GM23338 (cell line): ENCODE measurements around the gene MEI1. TPM values are rescaled to one million over a fixed set of nuclear protein-coding genes. Genes with fewer than 3 reads are reported as not detected.
A peak's percentile ranks its signal among the peaks of the same experiment; 100 is the strongest.

Experiments used
- ATAC-seq: fragments of 200-7000 bp; cut with Tn5 transposase; 3 replicates; pipeline ENCODE4 v1.9.1; 2020
- DNase-seq: peaks from one replicate; pipeline ENCODE4 v3.0.0-alpha.2; 2015; ENCODE audit warnings: low spot score
- H2AFZ ChIP-seq: fragments of 200-600 bp; sonication (generic); 2 replicates; pipeline ENCODE4 v1.8.0; 2016; ENCODE audit warnings: antibody characterized with exemption, mild to moderate bottlenecking, moderate library complexity
- H3F3A ChIP-seq: fragments of 200-600 bp; sonication (generic); replicated peaks from 2 replicates; pipeline ENCODE4 v1.8.0; 2017; ENCODE audit warnings: antibody characterized with exemption, mixed run types, low read depth
- H3K27ac ChIP-seq: fragments of 200-600 bp; sonication (generic); 2 replicates; pipeline ENCODE4 v1.6.1; 2016; ENCODE audit warnings: low read depth
- H3K27me3 ChIP-seq: fragments of 200-600 bp; sonication (generic); 2 replicates; pipeline ENCODE4 v1.8.0; 2016; ENCODE audit warnings: mild to moderate bottlenecking, mixed run types, moderate library complexity; ENCODE audit not compliant: insufficient read depth
- H3K36me3 ChIP-seq: fragments of 200-600 bp; sonication (generic); 2 replicates; pipeline ENCODE4 v1.8.0; 2016; ENCODE audit warnings: mild to moderate bottlenecking; ENCODE audit not compliant: insufficient read depth
- H3K4me1 ChIP-seq: fragments of 200-600 bp; sonication (generic); 2 replicates; pipeline ENCODE4 v1.8.0; 2016; ENCODE audit warnings: mild to moderate bottlenecking, moderate library complexity; ENCODE audit not compliant: insufficient read depth
- H3K4me2 ChIP-seq: fragments of 200-600 bp; sonication (generic); 2 replicates; pipeline ENCODE4 v1.7.1; 2017; ENCODE audit warnings: mixed run types
- H3K4me3 ChIP-seq: fragments of 200-600 bp; sonication (generic); 2 replicates; pipeline ENCODE4 v1.6.1; 2016; ENCODE audit warnings: mixed run types
- H3K79me2 ChIP-seq: fragments of 200-600 bp; sonication (generic); replicated peaks from 2 replicates; pipeline ENCODE4 v1.8.0; 2017; ENCODE audit warnings: mild to moderate bottlenecking; ENCODE audit not compliant: insufficient read depth
- H3K9me2 ChIP-seq: fragments of 200-600 bp; sonication (generic); 2 replicates; pipeline ENCODE4 v1.8.0; 2017; ENCODE audit not compliant: insufficient read depth
- H4K20me1 ChIP-seq: fragments of 200-600 bp; sonication (generic); replicated peaks from 2 replicates; pipeline ENCODE4 v1.8.0; 2017; ENCODE audit warnings: mild to moderate bottlenecking; ENCODE audit not compliant: insufficient read depth
- H3K27ac Mint-ChIP-seq: 2 replicates; pipeline ENCODE4 v1.8.0; 2020; ENCODE audit warnings: inconsistent platforms, mild to moderate bottlenecking, moderate library complexity, mixed read lengths
- H3K27me3 Mint-ChIP-seq: 3 replicates; pipeline ENCODE4 v1.8.0; 2022; ENCODE audit warnings: low read depth, mild to moderate bottlenecking, moderate library complexity, mixed read lengths, inconsistent platforms; ENCODE audit not compliant: insufficient read depth, poor library complexity
- H3K36me3 Mint-ChIP-seq: 3 replicates; pipeline ENCODE4 v1.8.0; 2021; ENCODE audit warnings: low read depth, mild to moderate bottlenecking, inconsistent platforms, moderate library complexity, mixed read lengths
- H3K4me1 Mint-ChIP-seq: 3 replicates; pipeline ENCODE4 v1.8.0; 2020; ENCODE audit warnings: mild to moderate bottlenecking, inconsistent platforms, mixed read lengths
- H3K4me3 Mint-ChIP-seq: 3 replicates; pipeline ENCODE4 v1.8.0; 2021; ENCODE audit warnings: moderate library complexity, mild to moderate bottlenecking, inconsistent platforms, mixed read lengths
- H3K9me3 Mint-ChIP-seq: 3 replicates; pipeline ENCODE4 v1.8.0; 2020; ENCODE audit warnings: moderate library complexity, mild to moderate bottlenecking, inconsistent platforms, mixed read lengths
- CREB1 ChIP-seq: fragments of 250-450 bp; sonication (Bioruptor Pico); IDR thresholded peaks from 2 replicates; pipeline ENCODE4 v1.5.0; 2020; ENCODE audit warnings: low read depth, mild to moderate bottlenecking, moderate library complexity
- polyA plus RNA-seq: library from polyadenylated mRNA; unstranded; fragments of >200 nt; fragmentation: Nextera tagmentation; extraction: Ambion mirVana; gene quantifications from 2 replicates; pipeline ENCODE4 v1.2.1, GENCODE V29; 2016
- total RNA-seq: library from RNA; depleted of rRNA; stranded (reverse); fragments of >200 nt; shearing (Covaris generic); gene quantifications from 2 replicates; pipeline ENCODE4 v1.2.3, GENCODE V29; 2014
- TF ChIP-seq, protein P1 (sequence below): IDR thresholded peaks from one replicate; pipeline ENCODE4 v1.6.1; 2018; ENCODE audit warnings: antibody characterized with exemption; ENCODE audit not compliant: unreplicated experiment
- TF ChIP-seq, protein P2 (sequence below), 2 experiments: fragments of 200-600 bp in 1 of 2; sonication (generic) in 1 of 2; conservative IDR thresholded peaks; 2 replicates each; pipeline versions ENCODE4 v1.5.1 to v1.6.1; 2016 to 2017; ENCODE audit warnings: antibody characterized with exemption in 2 of 2, low read depth in 2 of 2, mild to moderate bottlenecking in 2 of 2, moderate library complexity in 1 of 2
- TF ChIP-seq, protein P3 (sequence below): fragments of 250-450 bp; sonication (Bioruptor Pico); IDR thresholded peaks from 2 replicates; pipeline ENCODE4 v1.5.0; 2020; ENCODE audit warnings: mild to moderate bottlenecking, moderate library complexity

MEI1 gene
- total and polyA plus RNA-seq, 2 experiments from 2014 or later: 0.28 to 0.87 TPM

GRCh38 chr22:41830174-41830573, 130.9 kb downstream of the MEI1 start:
- no peaks in the 10 kb centered on the region for H3K9me3 Mint-ChIP-seq
- Histone ChIP-seq H3F3A (peaks cover 5% of the 10 kb centered on the region; the same call in 1 of the 2 replicates), H3K27ac (peak overlapping the region; percentile 97; the same call in 1 of the 2 replicates), H2AFZ (no peak overlapping the region), H3K4me2 (no peak overlapping the region), H3K4me1 (peaks cover 16% of the 10 kb centered on the region), H3K4me3 (no peak overlapping the region), H4K20me1 (no peaks in the 10 kb centered on the region; the same call in 1 of the 2 replicates), H3K36me3 (no peaks in the 10 kb centered on the region), H3K9me2 (no peaks in the 10 kb centered on the region), H3K27me3 (no peaks in the 10 kb centered on the region), H3K79me2 (peaks cover 20% of the 10 kb centered on the region)
- H3K4me1 Mint-ChIP-seq: peaks cover 36% of the 10 kb centered on the region
- DNase-seq (no peak), ATAC-seq (no peak)
- peaks cover 10% of the 10 kb centered on the region for H3K27me3 Mint-ChIP-seq
- H3K4me3 Mint-ChIP-seq: no peak overlapping the region
- no peak for TF ChIP-seq CREB1 (CRISPR knock-in tag)
- TF ChIP-seq, protein P1, sequence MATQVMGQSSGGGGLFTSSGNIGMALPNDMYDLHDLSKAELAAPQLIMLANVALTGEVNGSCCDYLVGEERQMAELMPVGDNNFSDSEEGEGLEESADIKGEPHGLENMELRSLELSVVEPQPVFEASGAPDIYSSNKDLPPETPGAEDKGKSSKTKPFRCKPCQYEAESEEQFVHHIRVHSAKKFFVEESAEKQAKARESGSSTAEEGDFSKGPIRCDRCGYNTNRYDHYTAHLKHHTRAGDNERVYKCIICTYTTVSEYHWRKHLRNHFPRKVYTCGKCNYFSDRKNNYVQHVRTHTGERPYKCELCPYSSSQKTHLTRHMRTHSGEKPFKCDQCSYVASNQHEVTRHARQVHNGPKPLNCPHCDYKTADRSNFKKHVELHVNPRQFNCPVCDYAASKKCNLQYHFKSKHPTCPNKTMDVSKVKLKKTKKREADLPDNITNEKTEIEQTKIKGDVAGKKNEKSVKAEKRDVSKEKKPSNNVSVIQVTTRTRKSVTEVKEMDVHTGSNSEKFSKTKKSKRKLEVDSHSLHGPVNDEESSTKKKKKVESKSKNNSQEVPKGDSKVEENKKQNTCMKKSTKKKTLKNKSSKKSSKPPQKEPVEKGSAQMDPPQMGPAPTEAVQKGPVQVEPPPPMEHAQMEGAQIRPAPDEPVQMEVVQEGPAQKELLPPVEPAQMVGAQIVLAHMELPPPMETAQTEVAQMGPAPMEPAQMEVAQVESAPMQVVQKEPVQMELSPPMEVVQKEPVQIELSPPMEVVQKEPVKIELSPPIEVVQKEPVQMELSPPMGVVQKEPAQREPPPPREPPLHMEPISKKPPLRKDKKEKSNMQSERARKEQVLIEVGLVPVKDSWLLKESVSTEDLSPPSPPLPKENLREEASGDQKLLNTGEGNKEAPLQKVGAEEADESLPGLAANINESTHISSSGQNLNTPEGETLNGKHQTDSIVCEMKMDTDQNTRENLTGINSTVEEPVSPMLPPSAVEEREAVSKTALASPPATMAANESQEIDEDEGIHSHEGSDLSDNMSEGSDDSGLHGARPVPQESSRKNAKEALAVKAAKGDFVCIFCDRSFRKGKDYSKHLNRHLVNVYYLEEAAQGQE: no peak
- TF ChIP-seq, protein P2, sequence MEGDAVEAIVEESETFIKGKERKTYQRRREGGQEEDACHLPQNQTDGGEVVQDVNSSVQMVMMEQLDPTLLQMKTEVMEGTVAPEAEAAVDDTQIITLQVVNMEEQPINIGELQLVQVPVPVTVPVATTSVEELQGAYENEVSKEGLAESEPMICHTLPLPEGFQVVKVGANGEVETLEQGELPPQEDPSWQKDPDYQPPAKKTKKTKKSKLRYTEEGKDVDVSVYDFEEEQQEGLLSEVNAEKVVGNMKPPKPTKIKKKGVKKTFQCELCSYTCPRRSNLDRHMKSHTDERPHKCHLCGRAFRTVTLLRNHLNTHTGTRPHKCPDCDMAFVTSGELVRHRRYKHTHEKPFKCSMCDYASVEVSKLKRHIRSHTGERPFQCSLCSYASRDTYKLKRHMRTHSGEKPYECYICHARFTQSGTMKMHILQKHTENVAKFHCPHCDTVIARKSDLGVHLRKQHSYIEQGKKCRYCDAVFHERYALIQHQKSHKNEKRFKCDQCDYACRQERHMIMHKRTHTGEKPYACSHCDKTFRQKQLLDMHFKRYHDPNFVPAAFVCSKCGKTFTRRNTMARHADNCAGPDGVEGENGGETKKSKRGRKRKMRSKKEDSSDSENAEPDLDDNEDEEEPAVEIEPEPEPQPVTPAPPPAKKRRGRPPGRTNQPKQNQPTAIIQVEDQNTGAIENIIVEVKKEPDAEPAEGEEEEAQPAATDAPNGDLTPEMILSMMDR (conservative IDR thresholded peaks at IDR 0.05; ENCODE audit: low read depth in 2 of 2): peak; percentile 27 to 48; a peak in 3 of 4 replicates
- TF ChIP-seq, protein P3, sequence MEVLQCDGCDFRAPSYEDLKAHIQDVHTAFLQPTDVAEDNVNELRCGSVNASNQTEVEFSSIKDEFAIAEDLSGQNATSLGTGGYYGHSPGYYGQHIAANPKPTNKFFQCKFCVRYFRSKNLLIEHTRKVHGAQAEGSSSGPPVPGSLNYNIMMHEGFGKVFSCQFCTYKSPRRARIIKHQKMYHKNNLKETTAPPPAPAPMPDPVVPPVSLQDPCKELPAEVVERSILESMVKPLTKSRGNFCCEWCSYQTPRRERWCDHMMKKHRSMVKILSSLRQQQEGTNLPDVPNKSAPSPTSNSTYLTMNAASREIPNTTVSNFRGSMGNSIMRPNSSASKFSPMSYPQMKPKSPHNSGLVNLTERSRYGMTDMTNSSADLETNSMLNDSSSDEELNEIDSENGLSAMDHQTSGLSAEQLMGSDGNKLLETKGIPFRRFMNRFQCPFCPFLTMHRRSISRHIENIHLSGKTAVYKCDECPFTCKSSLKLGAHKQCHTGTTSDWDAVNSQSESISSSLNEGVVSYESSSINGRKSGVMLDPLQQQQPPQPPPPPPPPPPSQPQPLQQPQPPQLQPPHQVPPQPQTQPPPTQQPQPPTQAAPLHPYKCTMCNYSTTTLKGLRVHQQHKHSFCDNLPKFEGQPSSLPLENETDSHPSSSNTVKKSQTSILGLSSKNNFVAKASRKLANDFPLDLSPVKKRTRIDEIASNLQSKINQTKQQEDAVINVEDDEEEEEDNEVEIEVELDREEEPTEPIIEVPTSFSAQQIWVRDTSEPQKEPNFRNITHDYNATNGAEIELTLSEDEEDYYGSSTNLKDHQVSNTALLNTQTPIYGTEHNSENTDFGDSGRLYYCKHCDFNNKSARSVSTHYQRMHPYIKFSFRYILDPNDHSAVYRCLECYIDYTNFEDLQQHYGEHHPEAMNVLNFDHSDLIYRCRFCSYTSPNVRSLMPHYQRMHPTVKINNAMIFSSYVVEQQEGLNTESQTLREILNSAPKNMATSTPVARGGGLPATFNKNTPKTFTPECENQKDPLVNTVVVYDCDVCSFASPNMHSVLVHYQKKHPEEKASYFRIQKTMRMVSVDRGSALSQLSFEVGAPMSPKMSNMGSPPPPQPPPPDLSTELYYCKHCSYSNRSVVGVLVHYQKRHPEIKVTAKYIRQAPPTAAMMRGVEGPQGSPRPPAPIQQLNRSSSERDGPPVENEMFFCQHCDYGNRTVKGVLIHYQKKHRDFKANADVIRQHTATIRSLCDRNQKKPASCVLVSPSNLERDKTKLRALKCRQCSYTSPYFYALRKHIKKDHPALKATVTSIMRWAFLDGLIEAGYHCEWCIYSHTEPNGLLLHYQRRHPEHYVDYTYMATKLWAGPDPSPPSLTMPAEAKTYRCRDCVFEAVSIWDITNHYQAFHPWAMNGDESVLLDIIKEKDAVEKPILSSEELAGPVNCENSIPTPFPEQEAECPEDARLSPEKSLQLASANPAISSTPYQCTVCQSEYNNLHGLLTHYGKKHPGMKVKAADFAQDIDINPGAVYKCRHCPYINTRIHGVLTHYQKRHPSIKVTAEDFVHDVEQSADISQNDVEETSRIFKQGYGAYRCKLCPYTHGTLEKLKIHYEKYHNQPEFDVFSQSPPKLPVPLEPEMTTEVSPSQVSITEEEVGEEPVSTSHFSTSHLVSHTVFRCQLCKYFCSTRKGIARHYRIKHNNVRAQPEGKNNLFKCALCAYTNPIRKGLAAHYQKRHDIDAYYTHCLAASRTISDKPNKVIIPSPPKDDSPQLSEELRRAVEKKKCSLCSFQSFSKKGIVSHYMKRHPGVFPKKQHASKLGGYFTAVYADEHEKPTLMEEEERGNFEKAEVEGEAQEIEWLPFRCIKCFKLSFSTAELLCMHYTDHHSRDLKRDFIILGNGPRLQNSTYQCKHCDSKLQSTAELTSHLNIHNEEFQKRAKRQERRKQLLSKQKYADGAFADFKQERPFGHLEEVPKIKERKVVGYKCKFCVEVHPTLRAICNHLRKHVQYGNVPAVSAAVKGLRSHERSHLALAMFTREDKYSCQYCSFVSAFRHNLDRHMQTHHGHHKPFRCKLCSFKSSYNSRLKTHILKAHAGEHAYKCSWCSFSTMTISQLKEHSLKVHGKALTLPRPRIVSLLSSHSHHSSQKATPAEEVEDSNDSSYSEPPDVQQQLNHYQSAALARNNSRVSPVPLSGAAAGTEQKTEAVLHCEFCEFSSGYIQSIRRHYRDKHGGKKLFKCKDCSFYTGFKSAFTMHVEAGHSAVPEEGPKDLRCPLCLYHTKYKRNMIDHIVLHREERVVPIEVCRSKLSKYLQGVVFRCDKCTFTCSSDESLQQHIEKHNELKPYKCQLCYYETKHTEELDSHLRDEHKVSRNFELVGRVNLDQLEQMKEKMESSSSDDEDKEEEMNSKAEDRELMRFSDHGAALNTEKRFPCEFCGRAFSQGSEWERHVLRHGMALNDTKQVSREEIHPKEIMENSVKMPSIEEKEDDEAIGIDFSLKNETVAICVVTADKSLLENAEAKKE (CRISPR knock-in tag): no peak
- H3K27ac Mint-ChIP-seq: peak overlapping the region; percentile 44; the same call in 1 of the 2 replicates
- peaks cover 16% of the 10 kb centered on the region for H3K36me3 Mint-ChIP-seq
